Aorta (tissue), 5 donors: ENCODE measurements around the gene CETP. TPM values are rescaled to one million over a fixed set of nuclear protein-coding genes. Genes with fewer than 3 reads are reported as not detected.
A peak's percentile ranks its signal among the peaks of the same experiment; 100 is the strongest.

Experiments used
- ATAC-seq: fragments of 200-7000 bp; cut with Tn5 transposase; one replicate; pipeline ENCODE4 v1.9.1; 2022; ENCODE audit warnings: moderate library complexity; ENCODE audit not compliant: low FRiP score
- DNase-seq, 2 donors: peaks; one replicate each; pipeline ENCODE4 v3.0.0-alpha.2; 2020
- H3K27ac ChIP-seq, 2 donors: one replicate each; pipeline ENCODE4 v1.5.1; 2013; ENCODE audit warnings: low read length in 2 of 2, mild to moderate bottlenecking in 2 of 2, moderate library complexity in 2 of 2, control low read depth in 1 of 2, inconsistent platforms in 1 of 2, low read depth in 1 of 2
- H3K27me3 ChIP-seq, 2 donors: one replicate each; pipeline ENCODE4 v1.6.1; 2013; ENCODE audit warnings: control low read depth in 1 of 2, low read length in 1 of 2, mild to moderate bottlenecking in 1 of 2, moderate library complexity in 1 of 2; ENCODE audit not compliant: insufficient read depth in 2 of 2, control insufficient read depth in 1 of 2
- H3K36me3 ChIP-seq, 2 donors: one replicate each; pipeline ENCODE4 v1.6.1; 2013; ENCODE audit warnings: control low read depth in 1 of 2, low read length in 1 of 2, mild to moderate bottlenecking in 1 of 2; ENCODE audit not compliant: insufficient read depth in 2 of 2, control insufficient read depth in 1 of 2
- H3K4me1 ChIP-seq, 2 donors: one replicate each; pipeline ENCODE4 v1.6.1; 2013; ENCODE audit warnings: low read length in 2 of 2, control low read depth in 1 of 2, mild to moderate bottlenecking in 1 of 2, moderate library complexity in 1 of 2; ENCODE audit not compliant: insufficient read depth in 2 of 2, control insufficient read depth in 1 of 2
- H3K4me3 ChIP-seq, 2 donors: one replicate each; pipeline ENCODE4 v1.5.1; 2013; ENCODE audit warnings: low read length in 2 of 2, control low read depth in 1 of 2, mild to moderate bottlenecking in 1 of 2
- H3K9me3 ChIP-seq: one replicate; pipeline ENCODE4 v1.6.1; 2013; ENCODE audit warnings: mild to moderate bottlenecking, low read length; ENCODE audit not compliant: control insufficient read depth
- WGBS, 2 donors: extraction: QIAGEN DNeasy Blood & Tissue Kit; methylation state at CpG; one replicate each; pipeline ENCODE4 v1.1.7; 2013; 5-methylcytosine and 5-hydroxymethylcytosine counted together
- intact Hi-C, 2 donors: fragments of 100-400 bp; cut with DNase I; formaldehyde crosslinking; loops; one replicate each; pipeline versions ENCODE4 v1.14.2 to v1.15.0; 2022
- polyA plus RNA-seq, 2 donors: library from polyadenylated mRNA; stranded (reverse); fragments of 200-250 nt; gene quantifications; one replicate each; pipeline ENCODE4 v1.2.3, GENCODE V29; 2013
- total RNA-seq, 2 donors: library from RNA; stranded (reverse); fragmentation: NEBNext Ultra II Directional; extraction: Animal tissue kit (Norgen Biotek cat#: 25700); gene quantifications; one replicate each; pipeline ENCODE4 v1.2.1, GENCODE V29; 2021
- donor health status: healthy with polysubstance abuse.
- donor health status: Bipolar disorder and iron deficiency.
- donor health status: DM: no; HTN: no; CAD: no.
- donor health status: DM: no; HTN: no; CAD: no.
- donor health status: DM: yes; HTN: yes; CAD: no.

The CETP gene
- total and polyA plus RNA-seq, 4 donors: 0.49 to 1.3 TPM; not detected in 2

- intact Hi-C loops: loop anchor here (10.0 kb wide), 1 partner anchor 80 kb away; no protein-coding TSS in a partner anchor
- no peaks in the 10 kb centered on the region for H3K36me3 ChIP-seq
- no peak overlapping the region for H3K4me3 ChIP-seq
- DNase-seq: peak; percentile 93 to 96
- WGBS, 2 donors: 52 to 54% methylated on average over 30 of the region's 30 CpGs
- no peaks in the 10 kb centered on the region for H3K9me3 ChIP-seq
- ATAC-seq: peak; percentile 75
- no peaks in the 10 kb centered on the region for H3K27me3 ChIP-seq
- H3K27ac ChIP-seq: no peak overlapping the region
- H3K4me1 ChIP-seq: no peaks in the 10 kb centered on the region
These were observed 2.7 kb downstream of the CETP start for GRCh38 chr16:56964243-56965148.

DNA sequence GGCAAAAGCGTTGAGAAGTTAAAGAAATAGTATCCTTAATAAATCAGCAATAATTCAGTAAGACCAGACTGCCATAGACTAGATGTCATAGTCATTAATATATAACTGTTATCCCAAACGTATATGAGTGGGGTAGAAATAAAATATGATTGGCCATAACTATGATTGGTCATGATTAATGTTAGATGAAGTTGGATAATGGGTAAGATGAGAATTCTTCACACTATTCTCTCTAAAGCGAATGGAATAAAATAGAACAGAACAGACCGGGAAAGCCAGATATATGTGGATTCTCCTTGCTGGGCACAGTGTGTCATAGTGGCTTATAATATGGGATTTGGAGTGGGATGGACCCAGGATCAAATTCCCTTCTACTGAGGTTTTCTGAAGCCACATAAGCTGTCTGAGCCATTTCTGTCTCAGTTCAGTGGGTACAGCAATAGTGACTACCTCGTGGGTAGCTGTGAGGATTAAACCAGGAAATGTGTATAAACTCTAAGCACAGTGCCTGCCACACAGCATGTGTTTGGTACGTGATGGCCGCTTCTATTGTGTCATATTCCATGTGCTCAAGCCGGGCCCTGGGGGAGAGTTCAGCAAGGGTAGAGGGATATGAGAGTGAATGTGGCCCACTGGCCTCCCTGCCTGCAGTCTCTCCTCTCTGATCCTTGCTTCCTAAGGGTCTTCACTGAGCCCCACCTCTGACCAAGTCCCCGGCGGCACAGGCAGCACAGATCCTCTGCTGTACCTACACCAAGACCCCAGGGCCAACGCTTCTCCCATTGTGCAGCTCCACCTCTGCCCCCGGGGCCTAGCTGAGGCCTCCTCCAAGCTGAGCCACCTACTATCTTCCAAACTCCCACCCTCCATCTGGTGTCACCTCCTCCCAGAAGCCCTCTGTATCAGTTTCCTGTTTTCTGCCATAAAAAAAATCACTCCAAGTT is 3.7 kb downstream of the CETP start:
- Histone ChIP-seq H3K4me1 (no peaks in the 10 kb centered on the region), H3K27me3 (no peaks in the 10 kb centered on the region), H3K27ac (no peak overlapping the region), H3K36me3 (no peaks in the 10 kb centered on the region), H3K9me3 (no peaks in the 10 kb centered on the region), H3K4me3 (no peak overlapping the region)
- intact Hi-C loops: loop anchor here (10.0 kb wide), 1 partner anchor 79 kb away; no protein-coding TSS in a partner anchor
- 85 to 92% methylated on average over 12 of the region's 12 CpGs for WGBS, 2 donors
- ATAC-seq (no peak), DNase-seq (no peak)

- intact Hi-C loops: loop anchor here (10.0 kb wide), 1 partner anchor 79 kb away; no protein-coding TSS in a partner anchor
- H3K9me3 ChIP-seq: no peaks in the 10 kb centered on the region
- 69 to 78% methylated on average over 3 of the region's 3 CpGs for WGBS, 2 donors
- no peak overlapping the region for H3K27ac ChIP-seq
- ATAC-seq: no peak
- H3K4me1 ChIP-seq: no peaks in the 10 kb centered on the region
- H3K27me3 ChIP-seq: no peaks in the 10 kb centered on the region
- H3K4me3 ChIP-seq: no peak overlapping the region
- DNase-seq: no peak
- H3K36me3 ChIP-seq: no peaks in the 10 kb centered on the region
These were observed 4.3 kb downstream of the CETP start for GRCh38 chr16:56966093-56966475.

- intact Hi-C loops: loop anchor here (10.0 kb wide), 1 partner anchor 77 kb away; no protein-coding TSS in a partner anchor
- 58 to 63% methylated on average over 2 of the region's 2 CpGs for WGBS, 2 donors
These were observed 6.0 kb downstream of the CETP start for GRCh38 chr16:56967733-56968132.

GRCh38 chr16:56969769-56970168 is 8.0 kb downstream of the CETP start:
- Histone ChIP-seq H3K4me3 (no peak overlapping the region), H3K4me1 (no peaks in the 10 kb centered on the region), H3K36me3 (no peaks in the 10 kb centered on the region), H3K27ac (no peak overlapping the region), H3K27me3 (no peaks in the 10 kb centered on the region), H3K9me3 (no peaks in the 10 kb centered on the region)
- ATAC-seq (no peak), DNase-seq (no peak)
- intact Hi-C loops: loop anchor here (10.0 kb wide), 1 partner anchor 75 kb away; no protein-coding TSS in a partner anchor
- 90 to 92% methylated on average over 7 of the region's 7 CpGs for WGBS, 2 donors

More at GRCh38 chr16:56967733-56968132, 6.0 kb downstream of the CETP start:
- no peaks in the 10 kb centered on the region for H3K9me3 ChIP-seq
- H3K36me3 ChIP-seq: no peaks in the 10 kb centered on the region
- DNase-seq: no peak
- H3K27ac ChIP-seq: no peak overlapping the region
- no peak overlapping the region for H3K4me3 ChIP-seq
- ATAC-seq: no peak
- H3K4me1 ChIP-seq: no peaks in the 10 kb centered on the region
- H3K27me3 ChIP-seq: no peaks in the 10 kb centered on the region

DNA sequence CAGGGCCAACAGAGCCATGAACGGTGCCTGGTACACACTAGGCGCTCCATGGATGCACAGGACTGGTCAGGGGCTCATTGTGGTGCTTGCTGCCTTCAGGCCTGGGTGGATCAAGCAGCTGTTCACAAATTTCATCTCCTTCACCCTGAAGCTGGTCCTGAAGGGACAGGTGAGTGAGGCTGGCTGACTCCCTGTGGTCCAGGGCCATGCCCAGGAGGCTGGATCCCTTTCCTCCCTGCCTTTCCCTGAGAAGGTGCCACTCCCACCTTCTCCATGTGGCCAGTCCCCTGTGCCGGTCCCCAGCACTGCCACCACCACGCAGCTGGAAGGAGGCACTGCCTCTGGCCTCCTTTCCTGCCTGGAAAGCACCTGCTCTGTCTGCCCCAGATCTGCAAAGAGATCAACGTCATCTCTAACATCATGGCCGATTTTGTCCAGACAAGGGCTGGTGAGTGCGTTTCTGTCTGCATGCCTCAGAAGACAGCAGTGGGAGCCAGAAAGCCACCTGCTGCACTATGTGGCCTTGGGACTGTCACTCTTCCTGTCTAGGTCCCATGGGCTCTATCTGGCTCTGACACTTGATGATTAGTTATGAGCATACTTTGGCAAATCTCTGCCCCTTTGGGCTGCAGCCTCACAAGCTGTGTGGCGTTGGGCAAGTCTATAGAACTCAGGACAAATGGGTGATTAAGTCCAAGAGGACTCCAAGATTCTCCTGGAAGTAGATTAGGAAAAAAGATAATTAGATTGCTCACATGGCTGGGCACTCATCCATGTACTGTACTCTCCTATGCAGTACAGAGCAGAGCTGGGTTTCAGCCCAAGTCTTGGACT is 9.4 kb downstream of the CETP start:
- DNase-seq (no peak), ATAC-seq (no peak)
- Histone ChIP-seq H3K4me1 (no peaks in the 10 kb centered on the region), H3K27ac (no peak overlapping the region), H3K36me3 (no peaks in the 10 kb centered on the region), H3K9me3 (no peaks in the 10 kb centered on the region), H3K27me3 (no peaks in the 10 kb centered on the region), H3K4me3 (no peak overlapping the region)
- WGBS, 2 donors: 62 to 78% methylated on average over 8 of the region's 8 CpGs
- intact Hi-C loops: no loop called here

- Histone ChIP-seq H3K4me1 (no peaks in the 10 kb centered on the region), H3K9me3 (no peaks in the 10 kb centered on the region), H3K4me3 (no peak overlapping the region), H3K36me3 (no peaks in the 10 kb centered on the region), H3K27me3 (no peaks in the 10 kb centered on the region), H3K27ac (no peak overlapping the region)
- WGBS, 2 donors: 98 to 100% methylated on average over 3 of the region's 3 CpGs
- intact Hi-C loops: no loop called here
- DNase-seq: no peak
- ATAC-seq: no peak
These were observed 10.0 kb downstream of the CETP start for GRCh38 chr16:56971768-56972043.
